ENCODE measurements around the gene USP15. TPM values are rescaled to one million over a fixed set of nuclear protein-coding genes. Genes with fewer than 3 reads are reported as not detected.

The USP15 gene
- polyA plus RNA-seq, 2 donors: 33.9 to 64.6 TPM

DNA sequence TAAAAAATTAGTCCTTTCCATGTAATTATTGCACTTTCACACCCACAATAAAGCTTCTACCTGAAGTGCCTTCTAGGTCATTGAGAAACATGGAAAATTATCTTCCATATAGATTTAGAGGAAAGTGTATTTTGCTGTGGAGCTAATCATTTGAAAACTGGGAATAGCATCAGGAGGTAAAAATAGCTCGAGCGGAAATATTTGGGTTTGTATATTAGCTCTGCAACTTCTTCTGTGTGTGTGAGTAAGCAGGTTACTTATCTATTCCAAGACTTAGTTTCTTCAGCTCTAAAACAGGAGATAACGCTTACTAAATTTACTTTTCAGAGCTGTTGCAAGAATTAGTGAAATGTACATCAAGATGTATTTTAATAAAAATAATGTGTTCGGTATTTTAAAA lies 111.5 kb downstream of the USP15 start:
- 91 to 92% methylated on average over 4 of the region's 4 CpGs for WGBS, 2 donors
- no peaks in the 10 kb centered on the region for H3K9me3 ChIP-seq (ENCODE audit: control insufficient read depth in 2 of 2, insufficient read depth in 1 of 2, low read depth in 1 of 2, low read length in 1 of 2)
- H3K36me3 ChIP-seq (ENCODE audit: control insufficient read depth in 2 of 2, insufficient read depth in 2 of 2, low read length in 1 of 2): peaks cover 0 to 2% of the 10 kb centered on the region in 2 donors
- no peaks in the 10 kb centered on the region for H3K4me1 ChIP-seq (ENCODE audit: control insufficient read depth in 2 of 2, insufficient read depth in 2 of 2, low read length in 1 of 2)
- H3K27me3 ChIP-seq (ENCODE audit: control insufficient read depth in 1 of 2, insufficient read depth in 2 of 2, low read length in 2 of 2): no peaks in the 10 kb centered on the region
- H3K27ac ChIP-seq (ENCODE audit: low read depth in 2 of 2, low read length in 1 of 2): no peak overlapping the region
- H3K4me3 ChIP-seq (ENCODE audit: low read depth in 1 of 2, low read length in 2 of 2): no peak overlapping the region

DNA sequence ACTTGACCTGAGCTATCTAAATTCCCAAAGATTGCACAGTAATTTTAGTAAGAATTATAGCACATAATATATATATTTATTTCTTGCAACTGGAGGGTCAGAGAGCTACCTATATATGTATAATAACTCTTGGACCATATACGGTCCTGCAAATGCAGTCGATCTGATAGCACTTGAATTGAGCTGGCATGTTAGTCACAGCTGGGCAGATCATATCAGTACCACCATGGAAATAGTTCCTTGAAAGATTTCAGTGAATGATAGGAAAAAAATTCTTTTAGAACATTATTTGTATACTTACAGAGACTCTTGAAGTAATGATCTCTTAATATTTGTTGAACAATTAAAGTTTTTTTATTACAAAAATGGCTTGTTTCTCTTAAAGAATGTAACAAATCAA lies 111.9 kb downstream of the USP15 start:
- H3K9me3 ChIP-seq (ENCODE audit: control insufficient read depth in 2 of 2, insufficient read depth in 1 of 2, low read depth in 1 of 2, low read length in 1 of 2): no peaks in the 10 kb centered on the region
- no peak overlapping the region for H3K4me3 ChIP-seq (ENCODE audit: low read depth in 1 of 2, low read length in 2 of 2)
- H3K27me3 ChIP-seq (ENCODE audit: control insufficient read depth in 1 of 2, insufficient read depth in 2 of 2, low read length in 2 of 2): no peaks in the 10 kb centered on the region
- WGBS, 2 donors: 81 to 84% methylated on average over 2 of the region's 2 CpGs
- peaks cover 0 to 2% of the 10 kb centered on the region in 2 donors for H3K36me3 ChIP-seq (ENCODE audit: control insufficient read depth in 2 of 2, insufficient read depth in 2 of 2, low read length in 1 of 2)
- no peaks in the 10 kb centered on the region for H3K4me1 ChIP-seq (ENCODE audit: control insufficient read depth in 2 of 2, insufficient read depth in 2 of 2, low read length in 1 of 2)
- H3K27ac ChIP-seq (ENCODE audit: low read depth in 2 of 2, low read length in 1 of 2): no peak overlapping the region

DNA sequence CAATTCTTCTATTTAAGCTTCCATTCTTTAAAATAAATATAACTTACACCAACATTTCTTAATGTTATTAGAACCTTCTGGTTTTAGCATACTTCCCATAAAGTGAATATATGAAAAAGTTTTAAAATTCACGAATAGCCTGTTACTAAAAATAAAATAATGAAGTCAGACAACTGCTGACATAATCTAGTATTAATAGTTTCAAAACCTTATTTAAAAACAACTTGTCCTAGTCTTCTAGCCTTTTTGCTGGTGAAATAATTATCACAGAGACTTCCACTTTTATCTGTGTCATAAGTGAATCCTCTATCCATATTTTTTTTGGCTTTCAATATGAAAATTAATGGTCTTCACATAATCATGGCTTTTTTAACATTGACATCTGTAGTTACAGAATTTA lies 112.6 kb downstream of the USP15 start:
- Histone ChIP-seq H3K27me3 (ENCODE audit: control insufficient read depth in 1 of 2, insufficient read depth in 2 of 2, low read length in 2 of 2) (no peaks in the 10 kb centered on the region), H3K4me3 (ENCODE audit: low read depth in 1 of 2, low read length in 2 of 2) (no peak overlapping the region), H3K36me3 (ENCODE audit: control insufficient read depth in 2 of 2, insufficient read depth in 2 of 2, low read length in 1 of 2) (peaks cover 0 to 2% of the 10 kb centered on the region in 2 donors), H3K4me1 (ENCODE audit: control insufficient read depth in 2 of 2, insufficient read depth in 2 of 2, low read length in 1 of 2) (no peaks in the 10 kb centered on the region), H3K9me3 (ENCODE audit: control insufficient read depth in 2 of 2, insufficient read depth in 1 of 2, low read depth in 1 of 2, low read length in 1 of 2) (no peaks in the 10 kb centered on the region), H3K27ac (ENCODE audit: low read depth in 2 of 2, low read length in 1 of 2) (no peak overlapping the region)
- 61 to 69% methylated on average over 1 of the region's 1 CpG for WGBS, 2 donors

DNA sequence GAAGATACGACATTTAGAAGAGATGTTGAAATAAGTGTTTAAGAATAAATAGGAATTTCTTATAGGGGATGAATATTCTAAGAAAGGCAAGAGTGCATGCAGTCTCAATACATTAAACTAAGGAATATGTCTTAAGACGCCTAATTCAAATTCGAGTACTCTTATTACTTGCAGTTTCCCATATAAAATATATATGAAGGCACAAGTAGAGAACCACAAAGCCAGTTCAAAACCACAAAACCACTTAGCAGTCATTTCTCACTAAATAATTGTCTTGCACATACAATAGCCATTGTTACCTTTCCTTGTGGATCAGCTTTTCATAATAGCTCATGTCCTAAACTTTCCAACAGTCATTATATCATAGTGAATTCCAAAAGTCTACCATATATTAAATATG lies 115.4 kb downstream of the USP15 start:
- H3K27me3 ChIP-seq (ENCODE audit: control insufficient read depth in 1 of 2, insufficient read depth in 2 of 2, low read length in 2 of 2): no peaks in the 10 kb centered on the region
- H3K36me3 ChIP-seq (ENCODE audit: control insufficient read depth in 2 of 2, insufficient read depth in 2 of 2, low read length in 1 of 2): no peaks in the 10 kb centered on the region
- no peaks in the 10 kb centered on the region for H3K4me1 ChIP-seq (ENCODE audit: control insufficient read depth in 2 of 2, insufficient read depth in 2 of 2, low read length in 1 of 2)
- 89 to 96% methylated on average over 3 of the region's 3 CpGs for WGBS, 2 donors
- no peak overlapping the region for H3K27ac ChIP-seq (ENCODE audit: low read depth in 2 of 2, low read length in 1 of 2)
- H3K4me3 ChIP-seq (ENCODE audit: low read depth in 1 of 2, low read length in 2 of 2): no peak overlapping the region
- no peaks in the 10 kb centered on the region for H3K9me3 ChIP-seq (ENCODE audit: control insufficient read depth in 2 of 2, insufficient read depth in 1 of 2, low read depth in 1 of 2, low read length in 1 of 2)

DNA sequence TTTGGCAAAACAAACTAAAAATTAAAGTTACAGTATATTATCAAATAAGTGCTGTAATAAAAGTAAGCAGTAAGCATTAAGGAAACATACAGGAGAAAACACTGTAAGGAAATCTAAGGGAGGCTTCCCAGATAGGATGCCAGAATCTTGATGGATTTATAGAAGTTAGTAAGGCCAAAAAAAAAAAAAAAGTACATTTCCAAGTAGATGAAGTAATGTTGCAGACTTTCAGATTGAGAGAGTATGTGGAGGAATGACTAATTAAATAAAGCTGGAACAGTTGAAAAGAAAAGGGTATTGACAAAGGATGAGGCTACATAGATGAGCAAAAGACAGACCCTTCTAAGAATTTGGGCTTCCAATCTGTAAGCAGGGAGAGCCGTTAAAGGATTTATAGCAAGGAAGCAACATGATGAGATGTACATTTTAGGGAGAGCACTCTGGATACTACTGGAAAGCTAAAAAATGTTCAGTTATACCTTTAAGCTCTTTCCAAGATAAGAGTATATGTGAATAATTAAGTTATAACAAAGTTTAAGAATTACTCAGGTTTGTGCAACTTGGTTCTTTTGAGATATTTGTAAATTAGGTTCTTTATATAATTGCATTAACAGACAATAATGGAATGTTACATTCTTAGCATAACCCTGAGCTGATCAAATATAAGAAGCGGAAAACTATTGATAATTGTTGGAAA lies 119.0 kb downstream of the USP15 start:
- WGBS, 2 donors: 85 to 94% methylated on average over 2 of the region's 2 CpGs
- Histone ChIP-seq H3K36me3 (ENCODE audit: control insufficient read depth in 2 of 2, insufficient read depth in 2 of 2, low read length in 1 of 2) (no peaks in the 10 kb centered on the region), H3K9me3 (ENCODE audit: control insufficient read depth in 2 of 2, insufficient read depth in 1 of 2, low read depth in 1 of 2, low read length in 1 of 2) (no peaks in the 10 kb centered on the region), H3K27me3 (ENCODE audit: control insufficient read depth in 1 of 2, insufficient read depth in 2 of 2, low read length in 2 of 2) (no peaks in the 10 kb centered on the region), H3K4me1 (ENCODE audit: control insufficient read depth in 2 of 2, insufficient read depth in 2 of 2, low read length in 1 of 2) (no peaks in the 10 kb centered on the region), H3K27ac (ENCODE audit: low read depth in 2 of 2, low read length in 1 of 2) (no peak overlapping the region), H3K4me3 (ENCODE audit: low read depth in 1 of 2, low read length in 2 of 2) (no peak overlapping the region)

DNA sequence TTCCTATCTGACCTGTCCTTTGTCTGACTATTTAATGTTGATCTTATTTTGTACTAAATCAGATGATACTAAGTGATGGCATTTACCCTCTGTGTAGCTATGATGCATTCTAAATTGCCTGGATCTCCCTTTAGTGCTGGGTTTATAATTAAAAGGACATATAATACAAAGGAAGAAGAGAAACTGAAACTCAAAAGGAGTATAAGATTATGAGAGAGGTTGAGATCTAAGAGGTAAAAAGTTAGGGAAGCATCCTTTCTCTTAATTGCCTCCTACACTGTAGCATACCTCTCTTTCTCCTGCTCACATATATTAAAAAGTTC lies 119.5 kb downstream of the USP15 start:
- Histone ChIP-seq H3K4me3 (ENCODE audit: low read depth in 1 of 2, low read length in 2 of 2) (no peak overlapping the region), H3K27ac (ENCODE audit: low read depth in 2 of 2, low read length in 1 of 2) (no peak overlapping the region), H3K9me3 (ENCODE audit: control insufficient read depth in 2 of 2, insufficient read depth in 1 of 2, low read depth in 1 of 2, low read length in 1 of 2) (no peaks in the 10 kb centered on the region), H3K4me1 (ENCODE audit: control insufficient read depth in 2 of 2, insufficient read depth in 2 of 2, low read length in 1 of 2) (no peaks in the 10 kb centered on the region), H3K36me3 (ENCODE audit: control insufficient read depth in 2 of 2, insufficient read depth in 2 of 2, low read length in 1 of 2) (no peaks in the 10 kb centered on the region), H3K27me3 (ENCODE audit: control insufficient read depth in 1 of 2, insufficient read depth in 2 of 2, low read length in 2 of 2) (no peaks in the 10 kb centered on the region)

DNA sequence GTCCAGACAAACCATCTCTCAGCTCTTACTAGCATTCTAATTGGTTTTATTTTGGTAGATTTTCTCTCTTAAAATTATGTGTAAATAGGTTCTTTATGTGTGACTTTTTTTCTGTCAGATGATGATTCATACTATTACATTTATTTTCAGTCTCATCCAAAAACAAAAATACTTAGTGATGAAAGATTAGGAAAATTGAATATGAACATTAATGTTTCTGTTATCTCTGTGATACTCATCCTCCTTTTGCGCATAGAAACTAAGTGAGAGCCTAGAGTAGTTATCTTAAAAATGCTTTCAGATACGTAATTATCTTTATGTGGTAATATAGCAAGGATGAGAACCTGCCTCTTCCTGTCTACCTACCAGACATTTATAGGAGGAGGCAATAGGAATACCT lies 122.3 kb downstream of the USP15 start:
- no peak overlapping the region for H3K27ac ChIP-seq (ENCODE audit: low read depth in 2 of 2, low read length in 1 of 2)
- H3K27me3 ChIP-seq (ENCODE audit: control insufficient read depth in 1 of 2, insufficient read depth in 2 of 2, low read length in 2 of 2): no peaks in the 10 kb centered on the region
- no peaks in the 10 kb centered on the region for H3K4me1 ChIP-seq (ENCODE audit: control insufficient read depth in 2 of 2, insufficient read depth in 2 of 2, low read length in 1 of 2)
- no peak overlapping the region for H3K4me3 ChIP-seq (ENCODE audit: low read depth in 1 of 2, low read length in 2 of 2)
- 96 to 97% methylated on average over 2 of the region's 2 CpGs for WGBS, 2 donors
- no peaks in the 10 kb centered on the region for H3K9me3 ChIP-seq (ENCODE audit: control insufficient read depth in 2 of 2, insufficient read depth in 1 of 2, low read depth in 1 of 2, low read length in 1 of 2)
- H3K36me3 ChIP-seq (ENCODE audit: control insufficient read depth in 2 of 2, insufficient read depth in 2 of 2, low read length in 1 of 2): no peaks in the 10 kb centered on the region

DNA sequence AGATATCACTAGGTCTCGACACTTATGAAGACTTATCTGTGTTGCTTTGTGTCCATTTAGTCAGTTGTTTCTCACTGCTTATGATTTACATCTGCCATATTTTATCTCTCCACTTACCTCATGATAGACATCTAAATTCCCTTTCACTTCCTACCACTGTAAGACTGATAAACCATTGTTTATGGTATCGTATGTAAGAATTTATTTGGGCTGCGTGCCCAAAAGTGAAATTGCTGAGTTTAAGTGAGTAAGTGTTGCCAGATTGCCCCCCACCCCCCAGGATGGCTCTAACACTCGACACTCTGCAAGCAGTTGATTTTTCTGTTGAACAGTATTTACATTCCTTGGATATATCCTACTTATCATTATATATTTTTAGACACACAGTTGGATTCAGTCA lies 136.5 kb downstream of the USP15 start:
- Histone ChIP-seq H3K36me3 (ENCODE audit: control insufficient read depth in 2 of 2, insufficient read depth in 2 of 2, low read length in 1 of 2) (peaks cover 0 to 2% of the 10 kb centered on the region in 2 donors), H3K4me3 (ENCODE audit: low read depth in 1 of 2, low read length in 2 of 2) (no peak overlapping the region), H3K27me3 (ENCODE audit: control insufficient read depth in 1 of 2, insufficient read depth in 2 of 2, low read length in 2 of 2) (no peaks in the 10 kb centered on the region), H3K4me1 (ENCODE audit: control insufficient read depth in 2 of 2, insufficient read depth in 2 of 2, low read length in 1 of 2) (no peaks in the 10 kb centered on the region), H3K27ac (ENCODE audit: low read depth in 2 of 2, low read length in 1 of 2) (no peak overlapping the region), H3K9me3 (ENCODE audit: control insufficient read depth in 2 of 2, insufficient read depth in 1 of 2, low read depth in 1 of 2, low read length in 1 of 2) (no peaks in the 10 kb centered on the region)
- 75 to 79% methylated on average over 4 of the region's 4 CpGs for WGBS, 2 donors

DNA sequence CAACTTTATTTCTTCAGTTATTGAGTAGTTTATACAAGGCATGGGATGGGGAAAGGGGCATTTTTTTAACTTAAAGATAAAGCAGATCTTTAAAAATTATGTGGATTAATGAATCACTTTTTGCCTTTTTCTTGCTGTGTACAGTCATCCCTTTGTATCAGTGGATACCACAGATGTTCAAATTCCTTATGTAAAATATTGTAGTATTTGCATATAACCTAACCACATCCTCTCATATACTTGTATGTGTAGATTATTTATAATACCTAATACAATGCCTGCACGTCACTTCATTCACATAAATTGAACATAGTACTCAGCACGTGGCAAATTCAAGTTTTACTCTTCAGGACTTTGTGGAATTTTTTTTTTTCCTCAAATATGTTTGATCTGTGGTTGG lies 139.9 kb downstream of the USP15 start:
- H3K4me1 ChIP-seq (ENCODE audit: control insufficient read depth in 2 of 2, insufficient read depth in 2 of 2, low read length in 1 of 2): no peaks in the 10 kb centered on the region
- H3K9me3 ChIP-seq (ENCODE audit: control insufficient read depth in 2 of 2, insufficient read depth in 1 of 2, low read depth in 1 of 2, low read length in 1 of 2): no peaks in the 10 kb centered on the region
- H3K36me3 ChIP-seq (ENCODE audit: control insufficient read depth in 2 of 2, insufficient read depth in 2 of 2, low read length in 1 of 2): peaks cover 0 to 2% of the 10 kb centered on the region in 2 donors
- no peak overlapping the region for H3K4me3 ChIP-seq (ENCODE audit: low read depth in 1 of 2, low read length in 2 of 2)
- no peaks in the 10 kb centered on the region for H3K27me3 ChIP-seq (ENCODE audit: control insufficient read depth in 1 of 2, insufficient read depth in 2 of 2, low read length in 2 of 2)
- H3K27ac ChIP-seq (ENCODE audit: low read depth in 2 of 2, low read length in 1 of 2): no peak overlapping the region
- WGBS, 2 donors: 94 to 95% methylated on average over 2 of the region's 2 CpGs

DNA sequence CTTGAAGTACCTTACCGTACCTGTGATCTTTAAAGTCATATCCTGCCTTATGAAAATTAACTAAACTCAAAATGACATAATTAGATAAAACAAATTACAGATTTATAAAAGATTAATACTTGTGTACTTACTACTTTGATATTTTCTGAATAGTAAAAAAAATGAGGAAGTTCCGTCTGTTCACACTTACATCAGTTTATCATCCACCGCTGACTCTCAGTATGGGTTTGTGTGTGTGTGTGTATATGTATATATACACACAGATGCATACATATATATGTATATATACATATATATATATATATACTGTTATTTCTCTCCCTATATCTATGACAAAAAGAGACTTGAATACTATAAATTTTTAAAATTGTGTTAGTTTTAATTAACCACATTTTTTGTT lies 141.4 kb downstream of the USP15 start:
- H3K9me3 ChIP-seq (ENCODE audit: control insufficient read depth in 2 of 2, insufficient read depth in 1 of 2, low read depth in 1 of 2, low read length in 1 of 2): no peaks in the 10 kb centered on the region
- no peak overlapping the region for H3K27ac ChIP-seq (ENCODE audit: low read depth in 2 of 2, low read length in 1 of 2)
- H3K4me1 ChIP-seq (ENCODE audit: control insufficient read depth in 2 of 2, insufficient read depth in 2 of 2, low read length in 1 of 2): no peaks in the 10 kb centered on the region
- H3K4me3 ChIP-seq (ENCODE audit: low read depth in 1 of 2, low read length in 2 of 2): no peak overlapping the region
- peaks cover 0 to 2% of the 10 kb centered on the region in 2 donors for H3K36me3 ChIP-seq (ENCODE audit: control insufficient read depth in 2 of 2, insufficient read depth in 2 of 2, low read length in 1 of 2)
- H3K27me3 ChIP-seq (ENCODE audit: control insufficient read depth in 1 of 2, insufficient read depth in 2 of 2, low read length in 2 of 2): no peaks in the 10 kb centered on the region
- WGBS, 2 donors: 79% methylated on average over 3 of the region's 3 CpGs

Measured in esophagus (tissue), 2 donors.